NCI-H774 (cell line): ENCODE measurements around the gene DSCAML1.
"Not testable (repeated sequence)": the region's sequence is repeated elsewhere in the genome, so short reads cannot be mapped to it uniquely, and the experiment has no call there.

ENCODE experiments used
- DNase-seq: peaks from one replicate; lab custom pipeline; 2025; lab: John Stamatoyannopoulos, UW

Gene DSCAML1

DNA sequence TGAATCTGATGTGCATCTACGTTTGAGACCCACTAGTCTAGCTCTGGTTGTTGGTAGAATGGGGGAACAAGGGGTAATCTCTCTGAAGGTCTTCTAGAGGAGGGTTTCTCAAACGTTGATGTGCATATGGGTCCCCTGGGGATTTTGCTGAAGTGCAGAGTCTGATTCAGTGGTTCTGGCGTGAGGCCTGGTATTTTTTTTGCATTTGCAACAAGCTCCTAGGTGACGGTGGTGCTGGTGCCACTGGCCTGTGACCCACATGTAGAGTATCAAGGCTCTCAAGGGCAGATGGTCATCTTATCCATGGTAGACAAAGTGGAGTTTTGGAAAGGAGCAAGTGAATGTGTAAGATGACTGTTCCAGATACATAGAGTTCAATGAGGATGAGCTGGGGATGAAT, 372.2 kb downstream of the DSCAML1 start:
- no peak for DNase-seq

DNA sequence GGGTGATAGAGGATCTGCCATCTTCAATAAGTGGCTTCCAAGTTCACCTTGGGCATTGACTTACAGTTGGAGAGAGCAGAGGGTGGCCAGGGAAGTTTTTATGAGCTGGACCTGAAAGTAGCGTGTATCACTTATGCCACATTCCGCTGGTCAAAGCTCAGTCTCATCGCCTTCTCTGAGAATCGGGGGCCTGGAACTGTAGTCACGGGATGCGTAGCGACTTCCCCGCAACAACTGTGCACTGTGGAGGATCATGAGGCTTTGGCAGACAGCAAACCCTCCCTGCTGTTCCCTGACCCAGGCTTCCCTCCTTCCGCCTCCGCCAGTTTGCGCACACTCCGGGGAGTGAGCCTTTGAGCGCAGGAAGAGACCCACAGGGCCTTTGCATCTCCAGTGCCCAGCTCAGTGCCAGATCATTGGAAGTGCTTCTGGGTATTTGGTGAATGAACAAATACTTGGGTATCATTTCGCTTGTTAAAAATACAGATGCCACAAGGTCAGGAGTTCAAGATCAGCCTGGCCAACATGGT, 373.9 kb downstream of the DSCAML1 start:
- DNase-seq: no peak

DNA sequence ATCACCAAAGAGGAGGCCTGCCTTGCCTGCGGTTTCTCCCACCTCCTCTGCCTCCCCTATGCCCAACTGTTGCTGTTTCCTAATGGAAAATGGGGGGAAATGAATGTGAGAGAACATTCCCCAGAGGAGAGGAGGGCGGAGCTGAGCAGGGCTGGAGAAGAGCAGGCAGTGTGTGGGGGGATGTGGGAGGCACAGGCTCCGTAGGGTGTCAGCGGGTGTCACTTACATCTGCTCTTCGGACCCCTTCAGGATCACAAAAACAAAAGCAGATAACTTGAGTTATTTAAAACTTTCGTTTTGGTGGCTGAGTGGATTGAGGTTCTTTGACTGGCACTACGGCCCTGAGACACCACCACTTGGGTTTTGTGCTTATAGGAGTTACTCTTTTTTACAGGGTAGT, 375.5 kb downstream of the DSCAML1 start:
- DNase-seq: no peak

DNA sequence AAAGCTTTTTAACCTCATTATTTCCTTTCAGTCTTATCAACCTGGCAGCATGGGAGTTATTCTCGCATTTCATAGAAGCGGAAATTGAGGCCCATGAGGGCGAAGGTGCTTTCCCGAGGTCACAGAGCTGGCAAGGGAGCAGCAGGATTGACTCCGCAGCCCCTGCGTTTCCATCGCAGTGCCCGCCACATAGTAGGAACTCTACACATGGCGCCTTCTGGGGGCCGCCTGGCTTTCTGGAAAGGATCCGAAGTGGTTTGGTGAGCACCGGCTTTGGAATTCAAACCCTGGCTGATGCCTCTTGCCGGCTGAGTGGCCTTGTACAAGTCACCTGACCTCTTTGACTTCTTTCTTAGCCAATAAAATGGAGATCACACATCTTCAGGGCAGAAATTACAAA, 376.0 kb downstream of the DSCAML1 start:
- DNase-seq: no peak

DNA sequence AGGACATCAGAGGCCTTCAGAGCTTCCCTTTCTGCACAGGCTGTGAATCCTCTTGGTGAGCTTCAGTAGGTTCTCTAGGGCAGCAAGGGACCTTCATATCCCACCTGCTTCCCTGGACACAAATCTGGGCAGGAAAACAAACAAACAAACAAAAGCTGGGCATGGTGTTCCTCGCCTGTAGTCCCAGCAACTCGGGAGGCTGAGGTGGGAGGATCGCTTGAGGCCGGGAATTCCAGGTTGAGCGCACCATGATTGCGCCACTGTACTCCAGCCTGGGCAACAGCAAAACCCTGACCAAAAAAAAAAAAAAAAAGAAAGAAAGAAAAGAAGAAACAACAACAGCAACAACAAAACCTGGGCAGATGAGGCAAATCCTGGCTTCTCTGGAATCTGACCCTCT, 376.4 kb downstream of the DSCAML1 start:
- DNase-seq: no peak

DNA sequence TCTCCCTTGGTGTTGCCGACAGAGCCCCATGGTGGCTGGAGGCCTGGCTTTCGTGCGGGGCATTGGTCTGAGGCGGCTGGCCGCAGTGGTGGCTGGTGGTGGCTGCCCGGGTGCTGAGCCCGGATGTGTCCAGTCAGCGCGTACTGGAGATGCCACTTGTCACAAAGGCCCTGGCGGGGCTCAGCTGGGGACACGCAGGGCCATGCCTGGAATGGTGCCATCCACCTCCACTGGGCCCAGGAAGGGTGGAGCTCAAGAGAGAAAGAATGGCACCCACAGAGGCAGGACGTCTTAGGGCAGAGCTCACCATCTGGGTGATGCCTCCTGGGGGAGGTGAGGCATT, 376.9 kb downstream of the DSCAML1 start:
- no peak for DNase-seq

DNA sequence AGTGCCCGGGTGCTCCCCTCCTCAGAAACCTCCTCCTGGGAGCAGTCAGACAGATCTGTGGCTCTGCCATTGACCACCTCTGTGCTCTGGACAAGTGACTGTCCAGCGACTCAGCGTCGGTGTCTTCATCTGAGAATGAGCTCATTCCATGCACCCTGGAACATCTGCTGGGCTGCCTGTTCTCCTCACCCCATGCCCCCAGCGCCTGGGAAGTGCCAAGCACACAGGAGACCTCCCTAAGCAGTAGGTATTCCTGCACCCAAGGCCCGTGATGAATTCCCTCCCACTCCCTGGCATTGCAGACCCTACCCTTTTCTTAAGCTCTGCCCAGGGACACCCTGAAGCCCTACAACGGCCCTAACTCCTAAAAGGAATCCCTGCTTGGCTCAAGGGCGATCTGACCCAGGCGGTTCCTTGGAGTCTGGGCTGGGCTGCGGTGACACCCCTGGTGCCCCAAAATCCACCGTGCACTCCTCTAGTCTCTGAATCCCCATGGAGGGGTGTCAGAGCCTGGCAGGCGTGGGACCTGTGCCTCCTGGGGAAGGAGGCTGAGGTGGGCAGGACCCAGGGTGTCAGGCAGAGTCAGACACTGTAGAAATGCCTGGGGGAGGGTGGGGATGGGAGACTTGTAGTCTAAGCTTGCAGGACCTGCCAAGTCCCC, 377.4 kb downstream of the DSCAML1 start:
- DNase-seq: no peak

DNA sequence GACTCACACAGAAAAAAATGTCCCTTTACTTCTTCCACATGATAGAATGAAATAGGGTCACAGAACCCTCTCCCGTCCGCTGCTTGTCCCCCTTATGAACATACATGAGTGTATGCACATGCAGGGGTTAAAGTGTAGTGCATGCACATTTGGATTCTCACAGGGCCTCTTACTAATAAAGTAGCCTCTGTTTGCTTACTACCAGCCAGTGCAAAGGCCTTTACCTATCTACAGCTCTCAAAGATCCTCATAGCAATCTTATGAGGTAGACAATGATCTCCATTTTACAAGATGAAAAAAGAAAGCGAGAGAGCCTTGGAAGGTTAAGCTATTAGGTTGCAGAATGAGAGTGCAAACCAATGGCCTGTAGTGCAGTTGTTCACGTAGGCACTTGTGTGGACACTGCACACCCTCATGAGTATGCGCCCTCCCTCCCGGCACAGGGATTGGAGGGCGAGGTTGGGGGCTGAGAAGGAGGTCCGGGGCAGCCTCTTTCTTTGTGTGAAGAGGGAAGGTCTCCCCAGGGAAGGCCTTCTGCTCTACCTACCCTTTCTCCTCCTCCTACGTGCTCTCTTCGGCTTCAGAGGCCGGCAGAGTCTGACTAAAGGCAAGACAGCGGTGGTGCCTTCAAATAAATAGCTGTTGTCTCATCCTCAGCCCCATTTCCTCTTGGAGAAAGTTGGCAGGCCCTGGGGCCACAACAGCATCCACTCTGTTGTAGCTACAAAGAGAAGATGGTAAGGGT, 378.1 kb downstream of the DSCAML1 start:
- no peak for DNase-seq

DNA sequence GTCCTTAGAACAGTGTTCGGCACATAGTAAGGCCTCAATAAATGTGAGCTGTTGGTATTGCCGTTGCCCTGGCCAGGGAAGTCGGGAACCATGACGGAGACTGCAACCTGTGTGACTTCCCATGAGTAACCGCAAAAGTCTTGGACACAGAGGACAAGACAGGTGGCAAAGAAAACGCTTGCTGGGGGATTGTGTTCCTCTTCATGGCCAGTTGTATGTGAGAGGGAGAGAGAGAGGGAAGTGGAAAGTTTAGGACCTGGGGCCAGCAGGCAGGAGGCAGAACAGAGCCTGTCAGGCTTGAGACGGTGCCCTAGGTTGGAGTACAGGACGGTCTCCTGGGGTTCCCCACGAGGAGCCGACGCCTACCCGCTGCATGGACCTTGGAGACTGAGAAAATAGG, 379.2 kb downstream of the DSCAML1 start:
- no peak for DNase-seq

DNA sequence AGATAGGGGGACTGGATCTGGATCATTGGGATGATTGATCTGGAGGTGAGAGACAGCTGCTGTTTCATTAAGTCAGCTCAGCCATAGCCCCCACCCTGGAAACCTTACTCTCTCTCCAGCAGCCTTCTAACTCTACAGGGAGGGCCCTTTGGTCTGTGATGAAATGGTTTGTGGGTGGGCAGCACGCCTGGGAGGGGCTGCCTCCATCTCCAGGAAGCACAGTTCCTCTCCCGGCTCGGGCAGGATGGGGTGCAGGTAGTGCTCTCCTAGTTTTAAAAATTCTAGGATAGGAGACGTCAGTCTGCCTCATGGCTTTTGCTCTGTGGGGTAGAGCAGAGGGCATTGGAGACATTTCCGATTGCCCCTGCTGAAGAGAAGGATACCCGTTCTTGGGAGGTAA, 379.7 kb downstream of the DSCAML1 start:
- no peak for DNase-seq

DNA sequence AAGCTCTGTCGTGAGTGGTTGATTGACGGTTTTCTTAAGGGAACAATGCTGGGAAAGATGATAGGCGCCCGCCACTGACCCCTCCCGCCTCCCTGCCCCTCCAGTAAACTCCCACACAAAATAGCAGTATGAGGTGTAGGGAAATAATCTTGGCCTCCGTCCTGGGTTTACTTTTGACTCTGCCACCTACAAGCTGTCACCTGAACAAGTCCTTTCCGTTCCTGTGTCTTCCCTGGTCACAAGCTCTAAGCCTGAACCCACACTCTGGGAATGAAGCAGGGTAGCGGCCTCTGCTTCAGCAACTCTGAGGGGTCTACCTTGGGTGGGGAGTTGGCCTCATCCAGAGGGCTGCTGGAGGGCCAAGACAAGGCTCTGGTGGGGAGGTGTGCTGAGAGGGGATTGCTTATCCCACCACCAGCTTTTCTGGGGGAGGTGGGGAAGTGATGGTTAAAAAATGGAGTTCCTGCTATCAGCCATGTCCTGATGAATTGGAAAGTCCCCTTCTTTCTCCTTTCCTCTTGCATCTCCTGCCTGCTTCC, 381.6 kb downstream of the DSCAML1 start:
- DNase-seq: no peak

DNA sequence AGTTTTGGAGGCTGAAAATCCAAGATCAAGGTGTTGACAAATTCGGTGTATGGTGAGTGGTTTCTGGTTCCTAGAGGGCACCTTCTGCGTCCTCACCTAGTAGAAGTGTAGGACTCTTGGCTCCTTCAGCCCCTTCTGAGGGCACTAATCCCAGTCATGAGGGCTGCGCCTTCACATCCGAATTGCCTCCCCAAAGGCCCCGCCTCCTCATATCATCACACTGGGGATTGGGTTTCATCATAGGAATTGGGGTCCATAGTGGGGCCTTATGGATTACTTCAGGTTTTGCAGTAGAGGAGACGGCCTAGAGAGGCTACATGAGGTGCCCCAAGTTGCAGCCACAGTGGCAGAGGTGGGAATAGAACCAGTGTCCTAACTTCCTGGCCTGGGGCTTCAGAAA, 382.3 kb downstream of the DSCAML1 start:
- DNase-seq: no peak

DNA sequence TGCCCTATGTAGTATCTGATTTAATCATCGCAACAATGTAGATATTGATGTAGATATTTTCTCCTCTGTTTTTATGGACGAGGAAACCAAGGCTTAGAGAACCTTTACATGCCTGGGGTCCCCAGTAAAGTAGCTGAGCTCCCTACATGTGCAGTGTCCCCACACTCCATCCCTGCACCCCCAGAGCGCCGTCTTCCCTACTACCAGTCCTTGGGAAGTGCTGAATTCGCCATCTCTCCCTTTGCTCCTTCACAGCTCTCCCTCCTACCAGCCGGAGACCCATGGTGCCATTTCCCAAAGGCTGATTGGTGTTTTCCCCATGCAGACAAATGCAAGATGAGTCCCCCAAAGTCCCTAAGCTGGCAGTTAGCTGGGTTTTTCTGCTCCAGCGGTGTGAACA, 383.4 kb downstream of the DSCAML1 start:
- DNase-seq: no peak

DNA sequence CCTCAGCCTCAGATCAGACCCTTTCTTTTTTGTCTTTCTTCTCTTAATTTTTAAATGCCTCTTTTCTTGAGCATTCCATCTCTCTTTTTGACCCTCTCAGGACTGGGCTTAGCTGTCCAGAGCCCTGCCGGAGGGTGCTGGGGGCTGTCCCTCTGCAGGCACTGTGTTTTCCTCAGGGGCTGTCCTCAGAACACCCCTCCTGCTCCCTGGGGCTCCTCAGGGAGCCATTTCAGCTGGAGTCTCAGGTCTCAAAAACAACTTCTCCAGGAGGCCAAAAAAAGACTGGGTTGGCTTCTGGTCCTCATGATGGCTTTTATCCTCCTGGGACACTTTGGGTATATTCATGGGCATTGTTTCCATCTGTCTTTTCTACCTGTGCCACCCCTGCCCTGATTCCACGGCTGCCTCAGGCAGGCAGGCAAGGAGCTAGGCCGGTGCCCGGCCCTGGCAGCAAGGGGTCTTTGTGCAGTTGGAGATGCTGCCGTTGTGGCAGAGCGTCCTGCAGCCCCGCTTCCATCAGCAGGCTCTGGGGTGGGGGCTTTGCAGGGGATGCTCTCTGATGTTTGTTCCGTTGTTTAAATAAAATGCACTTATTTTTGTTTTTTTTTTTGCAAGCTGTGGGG, 384.3 kb downstream of the DSCAML1 start:
- DNase-seq: no peak

DNA sequence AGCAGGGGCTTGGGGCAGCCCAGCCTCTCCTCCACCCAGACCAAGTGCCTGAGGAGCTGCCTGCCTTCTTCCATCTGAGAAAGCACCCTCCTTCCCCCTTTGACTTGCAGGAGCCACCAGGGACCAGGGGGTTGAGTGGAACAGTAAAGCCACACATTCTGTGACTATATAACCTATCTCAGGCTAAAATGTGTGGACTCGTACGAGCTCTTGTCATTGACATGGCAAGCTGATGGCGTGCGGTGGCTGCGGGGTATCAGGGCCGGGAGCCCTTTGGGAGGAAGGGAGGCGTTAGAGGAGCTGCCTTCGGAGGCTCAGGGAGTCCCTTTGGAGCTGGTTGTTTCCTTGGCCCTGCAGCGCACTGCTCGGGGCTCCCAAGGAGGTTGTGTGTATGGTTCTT, 384.8 kb downstream of the DSCAML1 start:
- no peak for DNase-seq

DNA sequence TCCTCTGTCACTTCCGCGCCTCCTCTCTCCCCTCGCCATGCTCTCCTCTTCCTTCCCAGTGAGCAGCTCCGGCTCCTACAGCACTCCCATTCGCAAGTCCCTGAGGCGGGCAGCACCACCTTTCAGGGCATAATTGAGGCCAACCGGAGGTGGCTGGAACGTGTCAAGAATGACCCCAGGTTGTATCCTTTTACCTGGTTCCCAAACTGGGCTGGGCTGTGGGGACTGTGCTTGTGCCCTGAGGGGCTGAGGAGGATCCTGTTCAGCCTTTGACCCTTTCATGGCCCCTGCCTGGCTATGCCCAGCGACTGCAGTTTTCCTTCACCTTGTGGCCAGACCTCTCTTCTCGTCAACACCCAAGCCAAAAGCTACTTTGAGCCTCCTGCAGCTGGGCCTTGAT, 385.3 kb downstream of the DSCAML1 start:
- DNase-seq: no peak

DNA sequence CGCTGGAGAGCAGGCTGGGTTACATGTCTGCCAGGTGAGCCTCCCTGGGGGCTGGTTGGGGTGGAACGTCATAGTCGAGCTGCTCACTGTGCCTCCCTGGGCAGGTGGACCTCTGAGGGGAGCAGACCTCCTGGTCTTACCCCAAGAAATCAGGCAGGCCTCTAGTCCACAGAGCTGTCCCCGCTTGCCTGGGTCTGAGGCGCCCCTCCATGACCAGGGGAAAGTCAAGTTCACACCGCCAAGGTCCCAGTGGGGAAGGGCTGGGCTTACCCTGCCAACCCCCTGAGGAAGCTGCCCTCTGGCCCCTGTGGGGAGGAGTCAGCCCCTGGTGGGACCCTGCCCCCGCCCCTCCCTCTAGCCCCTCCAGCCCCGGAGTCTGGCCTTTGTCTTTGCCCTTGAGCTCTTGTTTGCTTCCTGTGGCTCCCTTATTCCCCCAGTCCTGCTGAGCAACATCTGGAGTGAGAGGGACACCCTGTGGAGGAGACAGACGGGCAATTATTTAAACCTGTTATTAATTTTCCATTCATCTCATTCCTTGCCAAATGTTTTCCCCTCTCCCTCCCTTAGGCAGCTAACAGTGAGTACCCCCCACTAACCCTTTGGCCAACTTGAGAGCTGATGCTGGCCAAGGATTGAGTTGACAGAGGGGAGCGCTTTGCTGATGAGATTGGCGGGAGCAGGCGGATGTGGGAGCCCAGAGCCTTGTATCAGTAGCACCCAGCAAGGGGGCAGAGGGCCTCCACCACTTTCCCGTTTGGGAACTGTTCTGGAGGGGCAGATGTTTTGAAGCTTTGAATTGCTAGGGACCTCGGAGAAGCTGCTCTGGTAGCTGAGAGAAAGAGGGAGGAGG, 385.9 kb downstream of the DSCAML1 start:
- DNase-seq: no peak

DNA sequence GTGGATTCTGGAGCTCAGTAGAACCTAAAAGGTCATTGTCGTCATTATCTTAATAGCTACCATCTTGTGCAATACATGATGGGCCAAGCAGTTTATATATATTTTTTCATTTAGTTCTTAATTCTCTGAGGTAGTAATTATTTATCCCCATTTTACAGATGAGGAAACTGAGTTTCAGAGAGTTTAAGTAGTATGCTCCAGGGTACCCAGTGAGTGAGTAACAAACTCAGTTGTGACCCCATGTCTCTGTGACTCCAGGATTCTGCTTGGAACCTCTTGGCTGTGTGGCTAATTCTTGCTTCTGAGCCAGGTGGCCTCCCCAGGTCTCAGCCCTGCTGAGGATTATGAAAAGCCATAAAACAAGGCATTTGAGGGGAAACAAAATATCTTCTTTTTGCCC, 386.8 kb downstream of the DSCAML1 start:
- DNase-seq: no peak

DNA sequence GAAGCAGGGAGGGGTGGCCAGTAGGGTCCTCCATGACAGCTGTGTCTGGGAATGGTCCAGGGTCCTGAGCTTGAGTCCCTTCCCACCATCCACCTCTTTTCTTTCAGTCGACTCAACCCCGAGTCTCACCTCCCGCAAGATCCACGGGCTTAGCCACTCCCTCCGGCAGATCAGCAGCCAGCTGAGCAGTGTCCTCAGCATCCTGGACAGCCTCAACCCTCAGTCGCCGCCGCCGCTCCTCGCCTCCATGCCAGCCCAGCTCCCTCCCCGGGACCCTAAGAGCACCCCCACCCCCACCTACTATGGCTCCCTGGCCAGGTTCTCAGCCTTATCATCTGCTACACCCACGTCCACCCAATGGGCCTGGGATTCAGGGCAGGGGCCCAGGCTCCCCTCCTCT, 387.5 kb downstream of the DSCAML1 start:
- no peak for DNase-seq

DNA sequence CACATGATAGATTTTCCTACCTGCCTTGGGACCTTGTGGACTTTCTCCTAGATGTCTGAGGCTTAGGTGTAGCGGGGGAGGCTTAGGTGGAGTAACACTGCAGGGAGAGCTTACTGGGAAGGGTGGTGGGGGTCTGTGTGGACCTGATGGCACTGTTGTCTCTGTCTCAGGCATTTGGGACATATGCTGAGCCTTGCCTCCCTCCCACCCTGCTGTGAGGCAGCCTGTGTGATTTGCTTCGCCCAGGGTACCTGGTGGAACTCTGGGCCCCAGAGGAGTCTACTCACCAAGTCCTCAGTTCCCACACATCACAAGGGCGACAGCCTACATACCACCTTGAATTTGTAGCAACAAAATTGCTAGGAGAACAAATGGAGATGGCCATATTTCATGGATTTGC, 388.7 kb downstream of the DSCAML1 start:
- DNase-seq: no peak

DNA sequence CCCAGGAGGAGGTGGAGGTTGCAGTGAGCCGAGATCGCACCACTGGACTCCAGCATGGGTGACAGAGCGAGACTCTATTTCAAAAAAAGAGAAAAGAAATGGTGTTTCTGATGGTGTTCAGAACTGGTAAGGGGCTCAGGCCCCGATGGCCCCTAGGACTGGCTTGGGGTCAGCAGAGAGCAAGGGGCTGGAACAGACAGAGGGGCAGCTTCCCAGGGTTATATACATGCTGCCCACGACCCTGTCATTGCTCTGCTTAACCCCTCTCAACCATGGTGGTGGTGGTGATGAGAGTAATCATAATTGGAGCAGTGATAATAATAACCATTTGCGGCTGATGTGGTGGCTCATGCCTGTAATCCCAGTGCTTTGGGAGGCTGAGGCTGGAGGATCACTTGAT, 390.0 kb downstream of the DSCAML1 start:
- no peak for DNase-seq

DNA sequence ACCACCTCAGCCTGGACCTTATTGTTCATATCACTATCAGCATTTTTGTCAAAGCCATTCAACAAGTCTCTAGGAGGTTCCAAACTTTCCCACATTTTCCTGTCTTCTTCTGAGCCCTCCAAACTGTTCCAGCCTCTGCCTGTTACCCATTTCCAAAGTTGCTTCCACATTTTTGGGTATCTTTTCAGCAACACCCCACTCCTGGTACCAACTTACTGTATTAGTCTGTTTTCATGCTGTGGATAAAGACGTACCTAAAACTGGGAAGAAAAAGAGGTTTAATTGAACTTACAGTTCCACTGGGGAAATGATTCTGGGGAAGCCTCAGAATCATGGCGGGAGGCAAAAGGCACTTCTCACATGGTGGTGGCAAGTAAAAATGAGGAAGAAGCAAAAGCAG, 391.1 kb downstream of the DSCAML1 start:
- DNase-seq: not testable (repeated sequence)
